Calu3 (cell line): ENCODE measurements around the gene PLEKHM3. TPM values are rescaled to one million over a fixed set of nuclear protein-coding genes. Genes with fewer than 3 reads are reported as not detected.

Source experiments
- BruUV-seq: library from RNA; stranded (reverse); fragments of 400-500 nt; replicated peaks from 2 replicates; lab custom pipeline; 2021; lab: Mats Ljungman, UMichigan
- CTCF ChIA-PET: fragments of 300-600 bp; sonication (Branson Sonifier 250); formaldehyde crosslinking; loops from one replicate; lab custom pipeline; 2022; ENCODE audit warnings: antibody characterized with exemption; lab: Charles Lee
- DNase-seq: peaks from one replicate; pipeline ENCODE4 v3.0.0; 2022
- H3K27ac Mint-ChIP-seq: one replicate; pipeline ENCODE4 v1.8.0; 2022; ENCODE audit warnings: mixed read lengths; ENCODE audit not compliant: unreplicated experiment
- H3K27me3 Mint-ChIP-seq: one replicate; pipeline ENCODE4 v1.8.0; 2022; ENCODE audit warnings: mixed read lengths; ENCODE audit not compliant: unreplicated experiment
- H3K36me3 Mint-ChIP-seq: one replicate; pipeline ENCODE4 v1.8.0; 2022; ENCODE audit warnings: mild to moderate bottlenecking, moderate library complexity, mixed read lengths; ENCODE audit not compliant: insufficient read depth, unreplicated experiment
- H3K4me1 Mint-ChIP-seq: one replicate; pipeline ENCODE4 v1.8.0; 2022; ENCODE audit warnings: mild to moderate bottlenecking, low read depth, mixed read lengths; ENCODE audit not compliant: unreplicated experiment
- H3K4me3 Mint-ChIP-seq: one replicate; pipeline ENCODE4 v1.8.0; 2022; ENCODE audit warnings: mild to moderate bottlenecking, low read depth, moderate library complexity, mixed read lengths; ENCODE audit not compliant: unreplicated experiment
- H3K9me3 Mint-ChIP-seq: one replicate; pipeline ENCODE4 v1.8.0; 2022; ENCODE audit warnings: low read depth, mixed read lengths; ENCODE audit not compliant: unreplicated experiment
- intact Hi-C: fragments of 100-400 bp; cut with micrococcal nuclease; formaldehyde crosslinking; loops from one replicate; pipeline ENCODE4 v1.10.0; 2022; ENCODE audit not compliant: unreplicated experiment
- total RNA-seq: library from RNA; stranded (reverse); gene quantifications from 2 replicates; pipeline ENCODE4 v1.2.3, GENCODE V29; 2022
- TF ChIP-seq, protein P1 (sequence below): fragments of 200-600 bp; IDR thresholded peaks from one replicate; pipeline ENCODE4 v1.8.0; 2022; ENCODE audit warnings: antibody characterized with exemption; ENCODE audit not compliant: unreplicated experiment

PLEKHM3 gene
- total RNA-seq, 1 experiment from 2014 or later, result 8.0 TPM

GRCh38 chr2:207929923-207930322, 95.4 kb downstream of the PLEKHM3 start:
- no peak overlapping the region for H3K4me3 Mint-ChIP-seq
- peaks cover 13% of the 10 kb centered on the region for H3K4me1 Mint-ChIP-seq
- H3K27ac Mint-ChIP-seq, result no peak overlapping the region
- TF ChIP-seq, protein P1, sequence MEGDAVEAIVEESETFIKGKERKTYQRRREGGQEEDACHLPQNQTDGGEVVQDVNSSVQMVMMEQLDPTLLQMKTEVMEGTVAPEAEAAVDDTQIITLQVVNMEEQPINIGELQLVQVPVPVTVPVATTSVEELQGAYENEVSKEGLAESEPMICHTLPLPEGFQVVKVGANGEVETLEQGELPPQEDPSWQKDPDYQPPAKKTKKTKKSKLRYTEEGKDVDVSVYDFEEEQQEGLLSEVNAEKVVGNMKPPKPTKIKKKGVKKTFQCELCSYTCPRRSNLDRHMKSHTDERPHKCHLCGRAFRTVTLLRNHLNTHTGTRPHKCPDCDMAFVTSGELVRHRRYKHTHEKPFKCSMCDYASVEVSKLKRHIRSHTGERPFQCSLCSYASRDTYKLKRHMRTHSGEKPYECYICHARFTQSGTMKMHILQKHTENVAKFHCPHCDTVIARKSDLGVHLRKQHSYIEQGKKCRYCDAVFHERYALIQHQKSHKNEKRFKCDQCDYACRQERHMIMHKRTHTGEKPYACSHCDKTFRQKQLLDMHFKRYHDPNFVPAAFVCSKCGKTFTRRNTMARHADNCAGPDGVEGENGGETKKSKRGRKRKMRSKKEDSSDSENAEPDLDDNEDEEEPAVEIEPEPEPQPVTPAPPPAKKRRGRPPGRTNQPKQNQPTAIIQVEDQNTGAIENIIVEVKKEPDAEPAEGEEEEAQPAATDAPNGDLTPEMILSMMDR, result no peak
- H3K27me3 Mint-ChIP-seq, result no peaks in the 10 kb centered on the region
- H3K9me3 Mint-ChIP-seq, result no peaks in the 10 kb centered on the region
- no peaks in the 10 kb centered on the region for H3K36me3 Mint-ChIP-seq
- no TSS peak for BruUV-seq
- no peak for DNase-seq
- intact Hi-C loops, result no loop called here
- CTCF ChIA-PET, result interaction anchor here (0.5 to 0.7 kb wide), 2 partner anchors 49 to 164 kb away, joined by 3 read pairs; no protein-coding TSS in a partner anchor

GRCh38 chr2:207928079-207928478, 97.2 kb downstream of the PLEKHM3 start:
- no TSS peak for BruUV-seq
- Mint-ChIP-seq H3K36me3 (no peaks in the 10 kb centered on the region), H3K4me1 (peaks cover 13% of the 10 kb centered on the region), H3K9me3 (no peaks in the 10 kb centered on the region), H3K27me3 (no peaks in the 10 kb centered on the region), H3K4me3 (no peak overlapping the region), H3K27ac (no peak overlapping the region)
- CTCF ChIA-PET, result no interaction called here
- intact Hi-C loops, result no loop called here
- TF ChIP-seq, protein P1, result no peak
- no peak for DNase-seq

GRCh38 chr2:207926989-207927300, 98.4 kb downstream of the PLEKHM3 start:
- no peak overlapping the region for H3K4me3 Mint-ChIP-seq

GRCh38 chr2:207926133-207926988, 99.0 kb downstream of the PLEKHM3 start:
- peaks cover 12% of the 10 kb centered on the region for H3K4me1 Mint-ChIP-seq
- DNase-seq, result no peak

More at GRCh38 chr2:207926989-207927300, 98.4 kb downstream of the PLEKHM3 start:
- DNase-seq, result no peak
- Mint-ChIP-seq H3K27me3 (no peaks in the 10 kb centered on the region), H3K9me3 (no peaks in the 10 kb centered on the region), H3K4me1 (peaks cover 13% of the 10 kb centered on the region), H3K36me3 (no peaks in the 10 kb centered on the region), H3K27ac (no peak overlapping the region)
- TF ChIP-seq, protein P1, result no peak
- intact Hi-C loops, result no loop called here
- BruUV-seq, result no TSS peak
- CTCF ChIA-PET, result no interaction called here

More at GRCh38 chr2:207926133-207926988, 99.0 kb downstream of the PLEKHM3 start:
- no peak overlapping the region for H3K4me3 Mint-ChIP-seq
- TF ChIP-seq, protein P1, result no peak
- no peaks in the 10 kb centered on the region for H3K36me3 Mint-ChIP-seq
- CTCF ChIA-PET, result no interaction called here
- no peaks in the 10 kb centered on the region for H3K27me3 Mint-ChIP-seq
- BruUV-seq, result no TSS peak
- intact Hi-C loops, result no loop called here
- H3K27ac Mint-ChIP-seq, result no peak overlapping the region
- no peaks in the 10 kb centered on the region for H3K9me3 Mint-ChIP-seq
